NB4 (cell line): ENCODE measurements around the gene STKLD1.

Experiments
- CTCF ChIP-seq: IDR thresholded peaks from one replicate; pipeline ENCODE4 v1.5.1; 2012; ENCODE audit warnings: low read depth, low read length
- MYC ChIP-seq: IDR thresholded peaks from 2 replicates; pipeline ENCODE4 v1.6.1; 2011; ENCODE audit warnings: low read depth, low read length
- POLR2A ChIP-seq: IDR thresholded peaks from 2 replicates; pipeline ENCODE4 v1.6.1; 2011; ENCODE audit warnings: mild to moderate bottlenecking; ENCODE audit not compliant: insufficient read length; ENCODE audit errors: extremely low read depth
- TF ChIP-seq, protein P1 (sequence below): IDR thresholded peaks from 2 replicates; pipeline ENCODE4 v1.6.1; 2011; ENCODE audit warnings: low read depth, low read length

DNA sequence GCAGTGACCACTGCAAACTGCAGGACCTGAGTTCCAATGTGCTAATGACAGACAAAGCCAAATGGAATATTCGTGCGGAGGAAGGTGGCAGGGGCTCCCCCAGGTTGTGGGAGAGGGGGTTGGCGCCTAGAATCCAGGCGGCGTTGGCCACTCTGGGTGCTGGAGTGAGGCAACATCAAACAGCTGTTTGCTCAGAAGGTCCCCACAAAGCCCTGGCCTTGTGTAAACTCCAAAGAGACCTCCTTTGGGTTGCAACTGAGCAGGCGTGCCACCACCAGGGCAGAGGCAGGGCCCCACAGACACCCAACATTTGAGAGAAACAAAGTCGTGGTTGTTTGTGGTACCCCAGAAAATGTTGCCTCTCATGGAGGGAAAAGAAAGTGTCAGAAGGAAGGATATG is 14.5 kb downstream of the STKLD1 start:
- TF ChIP-seq POLR2A (no peak), CTCF (no peak), MYC (no peak)
- TF ChIP-seq, protein P1, sequence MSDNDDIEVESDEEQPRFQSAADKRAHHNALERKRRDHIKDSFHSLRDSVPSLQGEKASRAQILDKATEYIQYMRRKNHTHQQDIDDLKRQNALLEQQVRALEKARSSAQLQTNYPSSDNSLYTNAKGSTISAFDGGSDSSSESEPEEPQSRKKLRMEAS, result no peak
